ENCODE measurements around the gene ZSWIM6.

ZSWIM6 gene

GRCh38 chr5:61333321-61333953 lies 1.4 kb downstream of the ZSWIM6 start:
- DNase-seq = peak; percentile 29

GRCh38 chr5:61333954-61334867 lies 2.2 kb downstream of the ZSWIM6 start:
- no peak for DNase-seq

GRCh38 chr5:61334868-61335615 lies 3.0 kb downstream of the ZSWIM6 start:
- no peak for DNase-seq

- DNase-seq = no peak
Observed at GRCh38 chr5:61339764-61340163, 7.7 kb downstream of the ZSWIM6 start.

GRCh38 chr5:61340775-61341361 lies 8.8 kb downstream of the ZSWIM6 start:
- no peak for DNase-seq

- no peak for DNase-seq
Observed at GRCh38 chr5:61342071-61342501, 10.0 kb downstream of the ZSWIM6 start.

- DNase-seq = no peak
Observed at GRCh38 chr5:61344187-61344944, 12.3 kb downstream of the ZSWIM6 start.

- no peak for DNase-seq
Observed at GRCh38 chr5:61346511-61346910, 14.5 kb downstream of the ZSWIM6 start.

GRCh38 chr5:61347080-61347479 lies 15.0 kb downstream of the ZSWIM6 start:
- no peak for DNase-seq

- no peak for DNase-seq
Observed at GRCh38 chr5:61348447-61348846, 16.4 kb downstream of the ZSWIM6 start.

GRCh38 chr5:61349935-61350334 lies 17.9 kb downstream of the ZSWIM6 start:
- no peak for DNase-seq

- DNase-seq = no peak
Observed at GRCh38 chr5:61350535-61350934, 18.5 kb downstream of the ZSWIM6 start.

GRCh38 chr5:61351733-61352132 lies 19.7 kb downstream of the ZSWIM6 start:
- no peak for DNase-seq

- no peak for DNase-seq
Observed at GRCh38 chr5:61352180-61352579, 20.1 kb downstream of the ZSWIM6 start.

- DNase-seq = no peak
Observed at GRCh38 chr5:61352612-61353156, 20.6 kb downstream of the ZSWIM6 start.

- no peak for DNase-seq
Observed at GRCh38 chr5:61353293-61353692, 21.2 kb downstream of the ZSWIM6 start.

GRCh38 chr5:61354199-61354598 lies 22.1 kb downstream of the ZSWIM6 start:
- DNase-seq = no peak

- DNase-seq = no peak
Observed at GRCh38 chr5:61357745-61358144, 25.7 kb downstream of the ZSWIM6 start.

- DNase-seq = no peak
Observed at GRCh38 chr5:61362796-61363368, 30.8 kb downstream of the ZSWIM6 start.

GRCh38 chr5:61363401-61364114 lies 31.5 kb downstream of the ZSWIM6 start:
- DNase-seq = no peak
